ENCODE results near the gene SAFB2. TPM values are rescaled to one million over a fixed set of nuclear protein-coding genes. Genes with fewer than 3 reads are reported as not detected.

SAFB2 gene
- total and polyA plus RNA-seq, 10 of the 15 experiments (the other 5 are each of a cell fraction or from before 2014, with no cell fraction given): 4.5 to 89.2 (median 42.9) TPM

GRCh38 chr19:5622465-5623396 is at the start of gene SAFB2, which contains the start of gene SAFB (continued):
- no peak for TF ChIP-seq USF2 (IDR thresholded peaks at IDR 0.05; ENCODE audit: borderline replicate concordance, low read depth, low read length)
- no peak for TF ChIP-seq IRF5 (IDR thresholded peaks at IDR 0.05; ENCODE audit: borderline replicate concordance)
- no peak for TF ChIP-seq BCLAF1 (IDR thresholded peaks at IDR 0.05)
- no peak for TF ChIP-seq MTA2 (IDR thresholded peaks at IDR 0.05; ENCODE audit: low read depth)
- TF ChIP-seq STAT3 (IDR thresholded peaks at IDR 0.05; ENCODE audit: low read depth, low read length): no peak
- no peak for TF ChIP-seq FOS (IDR thresholded peaks at IDR 0.05; ENCODE audit: borderline replicate concordance, extremely low read depth, insufficient read length)
- no peak for TF ChIP-seq TCF7 (IDR thresholded peaks at IDR 0.05; ENCODE audit: borderline replicate concordance)
- no peak; the same call in none of the 2 replicates for TF ChIP-seq ZNF687 (IDR thresholded peaks at IDR 0.05)
- no peak for TF ChIP-seq MLLT1 (IDR thresholded peaks at IDR 0.05)
- TF ChIP-seq MEF2A (IDR thresholded peaks at IDR 0.05; ENCODE audit: insufficient read depth, low read depth, low read length): no peak
- TF ChIP-seq TARDBP (IDR thresholded peaks at IDR 0.05; ENCODE audit: borderline replicate concordance): no peak
- no peak for TF ChIP-seq EZH2 (IDR thresholded peaks at IDR 0.05; ENCODE audit: borderline replicate concordance, control insufficient read depth, low read depth, low read length)
- no peak for TF ChIP-seq RFX5 (IDR thresholded peaks at IDR 0.05; ENCODE audit: low read depth, low read length)
- no peak for TF ChIP-seq NFXL1 (IDR thresholded peaks at IDR 0.05; ENCODE audit: borderline replicate concordance)
- TF ChIP-seq EED (IDR thresholded peaks at IDR 0.05; ENCODE audit: low read depth): no peak; the same call in 1 of the 2 replicates
- peak; percentile 98; the same call in 1 of the 2 replicates for TF ChIP-seq PML (IDR thresholded peaks at IDR 0.05; ENCODE audit: low read length)
- TF ChIP-seq CBX5 (IDR thresholded peaks at IDR 0.05; ENCODE audit: low read depth): no peak
